BLaER1 (cell line): ENCODE measurements around the gene RNASE4.
"Not testable (repeated sequence)": the region's sequence is repeated elsewhere in the genome, so short reads cannot be mapped to it uniquely, and the experiment has no call there.

ENCODE experiments used
- H3K27ac ChIP-seq: shearing (Covaris generic); formaldehyde crosslinking; 2 replicates; pipeline ENCODE4 v1.8.1; 2022
- H3K27me3 ChIP-seq: shearing (Covaris generic); formaldehyde crosslinking; 2 replicates; pipeline ENCODE4 v1.8.1; 2022
- H3K36me3 ChIP-seq: shearing (Covaris generic); formaldehyde crosslinking; 2 replicates; pipeline ENCODE4 v1.8.1; 2022
- H3K4me1 ChIP-seq: shearing (Covaris generic); formaldehyde crosslinking; 2 replicates; pipeline ENCODE4 v1.8.1; 2022
- H3K4me2 ChIP-seq: shearing (Covaris generic); formaldehyde crosslinking; 2 replicates; pipeline ENCODE4 v1.8.1; 2022
- H3K4me3 ChIP-seq: shearing (Covaris generic); formaldehyde crosslinking; 2 replicates; pipeline ENCODE4 v1.8.1; 2022
- H3K9ac ChIP-seq: shearing (Covaris generic); formaldehyde crosslinking; 2 replicates; pipeline ENCODE4 v1.8.1; 2022
- H3K9me3 ChIP-seq: shearing (Covaris generic); formaldehyde crosslinking; 2 replicates; pipeline ENCODE4 v1.8.1; 2022
- H4K20me1 ChIP-seq: shearing (Covaris generic); formaldehyde crosslinking; 2 replicates; pipeline ENCODE4 v1.8.1; 2022
- Cebpa-rat ChIP-seq: shearing (Covaris generic); IDR thresholded peaks from 2 replicates; pipeline ENCODE4 v1.8.1; 2022

RNASE4 gene

GRCh38 chr14:20683891-20684661, at the start of gene RNASE4:
Gene RNASE4 (plus strand): TSS chr14:20684560. CDS start chr14:20699372, 14,812 bp downstream.
- H3K27me3 ChIP-seq: no peaks in the 10 kb centered on the region
- peaks cover 45% of the 10 kb centered on the region for H3K4me1 ChIP-seq
- H3K27ac ChIP-seq: peak within 1 kb of the TSS; percentile 90
- H3K4me2 ChIP-seq: peak within 1 kb of the TSS; percentile 97
- no peaks in the 10 kb centered on the region for H4K20me1 ChIP-seq
- H3K9me3 ChIP-seq: no peaks in the 10 kb centered on the region
- peak within 1 kb of the TSS; percentile 78 for H3K4me3 ChIP-seq
- peak within 1 kb of the TSS; percentile 90 for H3K9ac ChIP-seq
- TF ChIP-seq Cebpa-rat: no peak
- H3K36me3 ChIP-seq: no peaks in the 10 kb centered on the region

DNA sequence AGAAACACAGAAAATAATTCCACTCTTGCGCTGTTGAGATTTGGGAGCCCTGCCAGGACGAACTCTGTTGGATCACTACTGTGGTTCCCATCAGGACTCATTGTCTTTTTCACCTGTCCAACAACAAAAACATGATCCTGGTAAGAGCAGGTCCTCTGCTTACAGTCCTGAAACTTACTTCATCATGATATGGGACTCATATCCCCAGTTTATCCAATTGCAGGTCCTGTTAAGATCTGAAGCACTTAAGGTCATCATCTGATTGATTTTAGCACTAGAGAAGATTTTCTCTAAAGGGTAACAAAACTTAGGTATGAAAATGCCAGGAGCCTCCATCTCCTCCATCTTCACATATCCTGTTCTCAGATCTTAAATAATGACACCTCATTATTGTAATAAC, 42.8 kb upstream of the RNASE4 start, which contains the start of gene OR6S1:
Gene OR6S1 (minus strand): TSS at position 101 of the 400 bp plus-strand sequence. CDS start 0 bp downstream, at position 101.
- Histone ChIP-seq H4K20me1 (no peaks in the 10 kb centered on the region), H3K27ac (no peak within 1 kb of the TSS), H3K9me3 (no peaks in the 10 kb centered on the region), H3K4me1 (no peaks in the 10 kb centered on the region), H3K9ac (no peak within 1 kb of the TSS), H3K36me3 (no peaks in the 10 kb centered on the region), H3K4me3 (no peak within 1 kb of the TSS), H3K27me3 (no peaks in the 10 kb centered on the region; the same call in 1 of the 2 replicates), H3K4me2 (no peak within 1 kb of the TSS)
- TF ChIP-seq Cebpa-rat: no peak

- Histone ChIP-seq H3K9ac (no peak overlapping the region), H3K4me1 (no peaks in the 10 kb centered on the region), H3K9me3 (no peaks in the 10 kb centered on the region), H3K27me3 (no peaks in the 10 kb centered on the region; the same call in 1 of the 2 replicates), H3K36me3 (no peaks in the 10 kb centered on the region), H3K27ac (no peak overlapping the region), H3K4me2 (no peak overlapping the region), H3K4me3 (no peak overlapping the region), H4K20me1 (no peaks in the 10 kb centered on the region)
- no peak for TF ChIP-seq Cebpa-rat
These were observed 42.2 kb upstream of the RNASE4 start for GRCh38 chr14:20642182-20642581.

- H3K9ac ChIP-seq, H3K36me3 ChIP-seq, H3K4me1 ChIP-seq, H3K27ac ChIP-seq, H3K4me2 ChIP-seq, H3K27me3 ChIP-seq, H4K20me1 ChIP-seq, H3K9me3 ChIP-seq, H3K4me3 ChIP-seq: not testable (repeated sequence)
These were observed 41.6 kb upstream of the RNASE4 start for GRCh38 chr14:20642755-20643154.

DNA sequence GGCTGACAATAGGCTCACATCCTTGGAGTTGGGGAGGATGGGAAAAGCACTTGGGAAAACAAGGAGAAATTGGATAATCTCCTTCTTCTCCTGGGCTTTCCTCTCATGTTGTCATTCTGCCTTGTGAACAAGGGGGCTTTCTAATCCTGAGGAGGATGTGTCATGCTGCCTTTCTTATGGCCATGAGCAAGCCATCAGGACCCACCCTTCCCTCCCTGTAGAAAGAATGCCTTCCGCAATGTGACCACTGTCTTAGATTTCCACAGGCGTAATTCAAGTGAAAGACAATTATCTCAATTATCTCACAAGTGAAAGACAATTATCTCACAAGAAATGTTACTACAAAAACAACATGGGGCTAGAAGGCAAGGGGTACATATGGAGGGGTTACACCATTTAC, 39.8 kb upstream of the RNASE4 start:
- no peaks in the 10 kb centered on the region; the same call in 1 of the 2 replicates for H3K27me3 ChIP-seq
- no peak overlapping the region for H3K9ac ChIP-seq
- no peak overlapping the region for H3K4me2 ChIP-seq
- H3K27ac ChIP-seq: no peak overlapping the region
- H3K4me1 ChIP-seq: no peaks in the 10 kb centered on the region
- TF ChIP-seq Cebpa-rat: no peak
- no peaks in the 10 kb centered on the region for H3K9me3 ChIP-seq
- no peak overlapping the region for H3K4me3 ChIP-seq
- H3K36me3 ChIP-seq: no peaks in the 10 kb centered on the region
- H4K20me1 ChIP-seq: no peaks in the 10 kb centered on the region

DNA sequence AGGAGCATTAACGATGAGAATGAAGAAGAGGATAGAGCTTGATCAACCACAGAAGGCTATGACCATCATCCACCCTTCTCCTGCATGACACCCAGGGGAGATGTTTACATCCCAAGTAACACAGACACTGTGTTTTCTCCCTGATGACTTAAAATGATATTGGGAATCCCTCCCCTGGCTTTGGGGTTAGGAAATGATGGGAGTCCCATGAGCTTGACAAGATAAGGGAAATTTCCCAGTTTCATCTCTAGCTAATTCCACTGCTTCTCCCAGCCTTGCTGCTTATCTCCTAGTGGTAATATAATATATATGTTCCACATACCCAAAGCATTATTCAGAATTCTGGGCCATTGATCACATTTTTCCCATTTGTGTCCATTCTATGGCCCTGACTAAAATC, 38.9 kb upstream of the RNASE4 start:
- Histone ChIP-seq H3K9me3 (no peaks in the 10 kb centered on the region), H4K20me1 (no peaks in the 10 kb centered on the region), H3K9ac (no peak overlapping the region), H3K4me1 (no peaks in the 10 kb centered on the region), H3K27me3 (no peaks in the 10 kb centered on the region; the same call in 1 of the 2 replicates), H3K27ac (no peak overlapping the region), H3K4me2 (no peak overlapping the region), H3K4me3 (no peak overlapping the region), H3K36me3 (no peaks in the 10 kb centered on the region)
- no peak for TF ChIP-seq Cebpa-rat

DNA sequence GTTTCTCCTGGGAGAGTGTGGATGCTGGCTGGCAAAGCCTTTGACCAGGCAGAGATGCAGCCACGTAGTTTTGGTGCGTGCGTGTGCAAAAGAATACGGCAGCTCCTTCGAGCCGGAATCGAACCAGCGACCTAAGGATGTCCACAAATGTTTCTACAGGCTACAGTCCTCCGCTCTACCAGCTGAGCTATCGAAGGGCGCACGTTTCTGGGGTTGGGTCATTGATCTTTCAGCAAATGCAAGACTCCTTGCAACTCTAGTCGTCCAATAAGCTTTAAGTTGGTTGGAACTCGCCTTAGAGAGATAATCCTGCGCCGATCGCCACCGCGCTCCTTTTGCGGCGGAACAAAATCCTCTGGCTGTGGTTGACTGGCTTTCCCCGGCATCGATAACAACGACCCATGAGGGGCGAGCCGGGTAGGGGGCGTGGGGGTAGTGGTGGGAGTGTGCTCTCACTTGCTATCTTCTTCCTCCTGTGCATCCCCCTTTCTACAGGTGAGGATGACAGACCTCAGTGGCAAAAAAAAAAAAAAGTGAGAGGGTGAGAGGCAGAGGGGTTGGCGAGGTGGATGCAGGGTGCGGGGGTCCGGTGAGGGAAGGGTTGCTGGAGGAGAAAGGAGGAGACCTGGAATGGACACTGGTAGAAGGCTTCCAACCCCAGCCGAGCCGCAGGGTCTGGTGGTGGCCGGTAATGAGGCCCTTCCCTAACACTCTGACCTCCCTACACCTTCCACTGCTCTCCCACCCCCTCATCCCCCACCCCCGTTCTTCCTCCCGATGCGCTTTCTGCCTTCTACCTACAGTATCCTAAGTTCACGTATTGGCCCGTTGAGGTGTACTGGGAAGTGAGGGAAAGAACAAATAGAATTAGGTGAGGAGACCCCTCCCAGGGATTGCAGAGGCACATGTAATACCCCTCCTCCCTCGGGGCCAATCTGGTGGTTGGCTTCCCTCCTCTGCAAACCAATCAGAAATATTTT, 31.1 kb upstream of the RNASE4 start:
- Histone ChIP-seq H3K4me2 (no peak overlapping the region), H3K9ac (no peak overlapping the region), H3K27ac (no peak overlapping the region), H3K4me3 (no peak overlapping the region), H3K4me1 (peaks cover 11% of the 10 kb centered on the region), H3K27me3 (peaks cover 28% of the 10 kb centered on the region), H3K9me3 (no peaks in the 10 kb centered on the region), H4K20me1 (no peaks in the 10 kb centered on the region), H3K36me3 (no peaks in the 10 kb centered on the region)
- TF ChIP-seq Cebpa-rat: no peak

DNA sequence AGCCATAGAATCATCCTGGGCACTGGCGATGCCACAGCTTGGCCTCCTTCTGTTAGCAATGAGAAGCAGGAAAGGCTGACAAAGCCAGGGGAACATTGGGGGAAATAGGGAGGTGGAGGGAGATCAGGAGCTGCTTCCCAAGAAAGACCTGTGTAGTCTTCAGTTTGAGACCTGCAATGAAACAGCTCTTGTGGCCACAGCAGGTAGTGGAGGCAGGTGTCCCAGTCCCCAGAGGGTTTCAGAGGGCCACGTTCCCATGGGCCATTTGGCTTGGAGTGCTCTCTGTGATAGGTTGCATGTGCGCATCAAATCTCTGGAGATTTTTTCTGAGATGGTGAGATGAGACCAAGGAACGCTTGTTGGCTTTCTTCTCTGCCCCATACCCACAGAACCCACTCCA, 28.5 kb upstream of the RNASE4 start:
- TF ChIP-seq Cebpa-rat: no peak
- Histone ChIP-seq H3K9me3 (no peaks in the 10 kb centered on the region), H4K20me1 (no peaks in the 10 kb centered on the region), H3K27ac (no peak overlapping the region), H3K27me3 (peaks cover 28% of the 10 kb centered on the region), H3K9ac (no peak overlapping the region), H3K4me3 (no peak overlapping the region), H3K4me2 (peak overlapping the region; percentile 60), H3K4me1 (peaks cover 11% of the 10 kb centered on the region), H3K36me3 (no peaks in the 10 kb centered on the region)

GRCh38 chr14:20656274-20656673, 28.1 kb upstream of the RNASE4 start:
- H3K36me3 ChIP-seq: no peaks in the 10 kb centered on the region
- H3K4me1 ChIP-seq: peaks cover 11% of the 10 kb centered on the region
- no peaks in the 10 kb centered on the region for H4K20me1 ChIP-seq
- H3K9ac ChIP-seq: no peak overlapping the region
- H3K27ac ChIP-seq: no peak overlapping the region
- peak overlapping the region; percentile 60 for H3K4me2 ChIP-seq
- peaks cover 28% of the 10 kb centered on the region for H3K27me3 ChIP-seq
- no peak overlapping the region for H3K4me3 ChIP-seq
- no peak for TF ChIP-seq Cebpa-rat
- H3K9me3 ChIP-seq: no peaks in the 10 kb centered on the region
